Measurements from ENCODE around the gene EDC3. TPM values are rescaled to one million over a fixed set of nuclear protein-coding genes. Genes with fewer than 3 reads are reported as not detected.
"Not testable (repeated sequence)": the region's sequence is repeated elsewhere in the genome, so short reads cannot be mapped to it uniquely, and the experiment has no call there.

The EDC3 gene
- total RNA-seq, 1 donor from 2014 or later, result 17.2 TPM

GRCh38 chr15:74664028-74664616 is 31.7 kb downstream of the EDC3 start:
- peaks cover 31% of the 10 kb centered on the region for H3K4me1 ChIP-seq
- DNase-seq, result peak; percentile 36
- H3K27me3 ChIP-seq (ENCODE audit: low read depth), result no peaks in the 10 kb centered on the region
- H3K36me3 ChIP-seq, result peaks cover 14% of the 10 kb centered on the region
- peak overlapping the region; percentile 81 for H3K27ac ChIP-seq (replicated peaks)
- TF ChIP-seq, protein P1, sequence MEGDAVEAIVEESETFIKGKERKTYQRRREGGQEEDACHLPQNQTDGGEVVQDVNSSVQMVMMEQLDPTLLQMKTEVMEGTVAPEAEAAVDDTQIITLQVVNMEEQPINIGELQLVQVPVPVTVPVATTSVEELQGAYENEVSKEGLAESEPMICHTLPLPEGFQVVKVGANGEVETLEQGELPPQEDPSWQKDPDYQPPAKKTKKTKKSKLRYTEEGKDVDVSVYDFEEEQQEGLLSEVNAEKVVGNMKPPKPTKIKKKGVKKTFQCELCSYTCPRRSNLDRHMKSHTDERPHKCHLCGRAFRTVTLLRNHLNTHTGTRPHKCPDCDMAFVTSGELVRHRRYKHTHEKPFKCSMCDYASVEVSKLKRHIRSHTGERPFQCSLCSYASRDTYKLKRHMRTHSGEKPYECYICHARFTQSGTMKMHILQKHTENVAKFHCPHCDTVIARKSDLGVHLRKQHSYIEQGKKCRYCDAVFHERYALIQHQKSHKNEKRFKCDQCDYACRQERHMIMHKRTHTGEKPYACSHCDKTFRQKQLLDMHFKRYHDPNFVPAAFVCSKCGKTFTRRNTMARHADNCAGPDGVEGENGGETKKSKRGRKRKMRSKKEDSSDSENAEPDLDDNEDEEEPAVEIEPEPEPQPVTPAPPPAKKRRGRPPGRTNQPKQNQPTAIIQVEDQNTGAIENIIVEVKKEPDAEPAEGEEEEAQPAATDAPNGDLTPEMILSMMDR (IDR thresholded peaks at IDR 0.05; ENCODE audit: borderline replicate concordance), result no peak
- no peak overlapping the region for H3K4me3 ChIP-seq
- intact Hi-C loops (cut with micrococcal nuclease), result no loop called here
- H3K9me3 ChIP-seq (replicated peaks), result no peaks in the 10 kb centered on the region

DNA sequence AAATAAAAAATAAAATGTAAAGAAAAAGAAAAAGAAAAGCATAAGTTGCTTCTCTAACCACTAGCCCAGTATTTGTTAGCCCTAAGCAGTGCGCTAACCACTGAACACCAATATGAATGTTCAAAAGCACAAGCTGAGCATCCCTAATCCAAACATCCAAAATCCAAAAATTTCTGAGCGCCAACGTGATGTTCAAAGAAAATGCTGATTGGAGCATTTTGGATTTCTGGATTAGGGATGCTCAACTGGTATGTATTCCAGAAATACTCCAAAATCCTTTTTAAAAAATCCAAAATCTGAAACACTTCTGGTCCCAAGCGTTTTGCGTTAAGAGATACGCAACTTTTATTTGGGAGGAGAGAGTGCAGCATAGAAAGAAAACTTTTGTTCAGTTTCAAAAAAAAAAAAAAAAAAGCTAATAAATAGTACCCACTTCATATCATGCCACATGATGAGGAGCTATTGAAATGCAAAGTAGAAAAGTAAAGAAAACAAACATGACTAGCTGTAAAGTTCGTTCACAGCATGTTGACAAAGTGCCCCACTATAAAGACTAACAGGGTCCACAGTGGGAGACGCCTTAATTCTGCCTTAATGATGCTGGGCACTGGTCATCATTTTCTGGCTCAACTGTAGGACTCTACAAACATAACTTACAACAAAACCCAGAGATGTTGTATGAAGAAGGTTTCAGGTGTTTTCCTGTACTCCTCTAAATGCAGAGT is 32.4 kb downstream of the EDC3 start:
- no peak for DNase-seq
- Histone ChIP-seq H3K4me3 (no peak overlapping the region), H3K27ac (replicated peaks) (peak overlapping the region; percentile 81), H3K9me3 (replicated peaks) (no peaks in the 10 kb centered on the region), H3K4me1 (peaks cover 31% of the 10 kb centered on the region), H3K27me3 (ENCODE audit: low read depth) (no peaks in the 10 kb centered on the region), H3K36me3 (peaks cover 11% of the 10 kb centered on the region)
- intact Hi-C loops (cut with micrococcal nuclease), result no loop called here
- TF ChIP-seq, protein P1 (IDR thresholded peaks at IDR 0.05; ENCODE audit: borderline replicate concordance), result no peak

DNA sequence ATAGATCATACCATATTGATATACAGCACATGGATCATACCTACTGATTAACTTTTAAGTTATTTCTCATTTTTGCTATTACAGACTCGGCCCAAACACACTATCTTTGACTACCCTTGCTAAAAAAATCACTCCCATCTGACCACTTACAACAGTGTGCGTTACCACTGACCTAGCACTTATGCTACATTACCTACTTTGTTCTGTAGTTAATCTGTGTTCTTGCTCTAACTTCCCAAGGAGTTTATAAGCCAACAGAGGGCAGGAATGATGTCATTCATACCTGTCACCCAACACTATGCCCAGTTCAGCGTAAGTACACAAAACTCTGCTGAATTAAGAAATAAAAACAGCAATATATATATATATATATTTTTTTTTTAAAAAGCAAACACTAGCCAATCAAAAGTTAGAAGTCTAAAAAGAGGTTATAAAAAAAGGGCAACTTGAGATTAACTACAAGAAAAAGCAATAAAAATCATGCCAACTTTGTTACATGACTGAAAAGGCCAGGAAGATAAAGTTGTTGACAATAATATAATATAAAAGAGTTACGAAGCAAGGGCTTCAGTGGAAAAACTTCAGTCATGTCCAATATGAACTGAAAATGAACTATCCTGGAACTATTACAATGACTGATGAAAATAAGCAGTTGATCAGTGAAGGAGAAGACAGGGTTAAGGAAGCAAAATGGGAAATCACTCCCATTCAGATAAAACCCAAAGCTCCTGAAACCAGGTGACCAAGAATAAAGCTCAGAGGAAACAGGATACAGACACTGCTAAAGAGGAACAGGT is 33.6 kb downstream of the EDC3 start:
- Histone ChIP-seq H3K4me3 (no peak overlapping the region), H3K36me3 (no peaks in the 10 kb centered on the region), H3K27ac (replicated peaks) (peak overlapping the region; percentile 81), H3K9me3 (replicated peaks) (no peaks in the 10 kb centered on the region), H3K4me1 (peaks cover 39% of the 10 kb centered on the region), H3K27me3 (ENCODE audit: low read depth) (no peaks in the 10 kb centered on the region)
- intact Hi-C loops (cut with micrococcal nuclease), result no loop called here
- DNase-seq, result no peak
- TF ChIP-seq, protein P1 (IDR thresholded peaks at IDR 0.05; ENCODE audit: borderline replicate concordance), result no peak

DNA sequence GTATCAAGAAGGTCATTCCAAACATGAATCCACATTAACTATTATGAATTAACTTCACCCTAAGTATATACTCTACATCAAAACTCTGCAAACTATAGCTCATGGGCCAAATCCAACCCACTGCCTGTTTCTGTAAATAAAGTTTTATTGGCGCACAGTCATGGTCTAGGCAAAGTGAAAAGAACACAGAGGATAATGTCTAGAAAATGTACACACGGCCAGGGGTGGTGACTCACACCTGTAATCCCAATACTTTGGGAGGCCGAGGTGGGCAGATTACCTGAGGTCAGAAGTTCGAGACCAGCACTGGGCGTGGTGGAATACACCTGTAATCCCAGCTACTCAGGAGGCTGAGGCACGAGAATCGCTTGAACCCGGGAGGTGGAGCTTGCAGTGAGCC is 34.5 kb downstream of the EDC3 start:
- H3K4me3 ChIP-seq; H3K27me3 ChIP-seq (ENCODE audit: low read depth); DNase-seq; H3K9me3 ChIP-seq (replicated peaks); H3K27ac ChIP-seq (replicated peaks); intact Hi-C loops (cut with micrococcal nuclease); H3K36me3 ChIP-seq: not testable (repeated sequence)
- peaks cover 48% of the 10 kb centered on the region for H3K4me1 ChIP-seq

DNA sequence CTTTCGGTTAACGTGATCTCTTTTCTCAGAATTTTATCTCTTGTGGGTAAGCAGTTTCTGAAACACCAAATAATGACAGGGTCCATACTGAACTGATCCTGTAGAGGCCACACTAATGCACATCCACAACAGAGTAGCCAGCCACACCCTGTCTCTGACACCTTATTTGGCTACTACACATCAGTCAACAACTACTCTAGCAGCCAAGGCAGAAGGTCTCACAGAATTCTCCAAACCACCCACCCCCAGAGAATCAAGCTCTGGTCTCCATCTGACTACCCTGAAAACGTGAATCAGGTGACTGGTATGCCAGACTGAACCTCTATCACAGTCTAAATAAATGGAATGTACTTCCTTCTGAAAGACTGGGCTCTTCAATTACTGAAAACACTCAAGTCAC is 38.0 kb downstream of the EDC3 start:
- Histone ChIP-seq H3K4me3 (no peak overlapping the region), H3K9me3 (replicated peaks) (no peaks in the 10 kb centered on the region), H3K36me3 (no peaks in the 10 kb centered on the region), H3K4me1 (peaks cover 55% of the 10 kb centered on the region), H3K27ac (replicated peaks) (no peak overlapping the region), H3K27me3 (ENCODE audit: low read depth) (no peaks in the 10 kb centered on the region)
- DNase-seq, result no peak
- intact Hi-C loops (cut with micrococcal nuclease), result no loop called here
- TF ChIP-seq, protein P1 (IDR thresholded peaks at IDR 0.05; ENCODE audit: borderline replicate concordance), result no peak
